RWPE1 (cell line): ENCODE data around the gene SELENOO.
"Not testable (repeated sequence)": the region's sequence is repeated elsewhere in the genome, so short reads cannot be mapped to it uniquely, and the experiment has no call there.

ENCODE experiments used
- CTCF ChIA-PET: fragments of 350-600 bp; sonication (Branson Sonifier 250); formaldehyde crosslinking; extraction: SDS; loops from one replicate; lab custom pipeline; 2021; lab: Yijun Ruan, JAX
- POLR2A ChIA-PET: fragments of 400-600 bp; formaldehyde crosslinking; extraction: SDS; loops from one replicate; lab custom pipeline; 2020; ENCODE audit warnings: antibody characterized with exemption; ENCODE audit not compliant: low non-redundant PET; lab: Yijun Ruan, JAX
- DNase-seq: peaks from one replicate; pipeline ENCODE4 v3.0.0; 2012; ENCODE audit warnings: low spot score
- H3K27ac ChIP-seq: fragments of 450-650 bp; 2 replicates; pipeline ENCODE4 v1.5.1; 2017
- CTCF ChIP-seq: fragments of 450-650 bp; conservative IDR thresholded peaks from 2 replicates; pipeline ENCODE4 v1.5.1; 2017; ENCODE audit warnings: low read depth, mild to moderate bottlenecking

The SELENOO gene

GRCh38 chr22:50160947-50161346 lies 39.9 kb upstream of the SELENOO start:
- TF ChIP-seq CTCF, result no peak
- ChIA-PET POLR2A (no interaction called here), CTCF (no interaction called here)
- no peak for DNase-seq
- no peak overlapping the region for H3K27ac ChIP-seq

DNA sequence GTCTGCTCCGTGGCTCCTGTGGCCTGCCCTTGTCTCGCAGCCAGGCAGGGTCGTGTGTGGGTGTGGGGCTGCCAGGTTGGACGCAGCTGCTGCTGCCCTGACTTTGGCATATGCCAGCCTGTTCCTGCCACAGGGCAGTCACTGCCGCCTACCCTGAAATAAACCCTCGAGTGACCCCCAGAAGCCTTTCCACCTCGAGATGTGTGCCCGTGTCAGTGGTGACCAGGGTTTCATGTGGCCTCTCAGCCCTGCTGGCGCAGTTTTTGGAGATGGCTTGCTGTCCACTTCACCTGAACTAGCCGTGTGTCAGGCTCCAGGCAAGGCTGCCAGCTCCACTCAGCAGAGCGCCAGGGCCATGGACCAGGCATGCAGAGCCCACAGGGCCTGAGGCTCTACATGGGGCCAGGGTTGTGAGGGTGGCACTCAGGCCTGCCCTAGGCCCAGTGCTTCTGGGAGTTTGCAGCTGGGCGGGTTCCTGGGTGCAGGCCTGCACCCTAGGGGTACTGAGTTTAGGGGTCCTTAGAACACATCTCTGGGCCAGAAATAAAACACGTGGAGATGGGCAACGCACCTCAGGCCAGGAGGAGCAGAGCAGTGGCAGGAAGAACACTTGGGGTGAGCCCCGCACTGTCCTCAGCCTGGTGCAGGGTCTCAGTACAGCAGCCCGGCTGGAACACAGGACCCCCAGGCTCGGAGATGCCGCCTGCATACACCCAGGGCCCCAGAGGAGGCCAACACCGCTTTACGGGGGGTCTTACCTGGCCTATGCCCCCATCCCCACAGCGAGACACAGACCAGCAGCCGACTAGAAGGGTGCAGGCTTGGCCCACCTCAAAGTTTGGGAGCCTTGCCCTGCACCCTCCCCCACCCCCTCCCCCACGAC lies 39.1 kb upstream of the SELENOO start:
- CTCF ChIA-PET, result no interaction called here
- no peak for DNase-seq
- H3K27ac ChIP-seq, result no peak overlapping the region
- TF ChIP-seq CTCF, result no peak
- POLR2A ChIA-PET, result no interaction called here

DNA sequence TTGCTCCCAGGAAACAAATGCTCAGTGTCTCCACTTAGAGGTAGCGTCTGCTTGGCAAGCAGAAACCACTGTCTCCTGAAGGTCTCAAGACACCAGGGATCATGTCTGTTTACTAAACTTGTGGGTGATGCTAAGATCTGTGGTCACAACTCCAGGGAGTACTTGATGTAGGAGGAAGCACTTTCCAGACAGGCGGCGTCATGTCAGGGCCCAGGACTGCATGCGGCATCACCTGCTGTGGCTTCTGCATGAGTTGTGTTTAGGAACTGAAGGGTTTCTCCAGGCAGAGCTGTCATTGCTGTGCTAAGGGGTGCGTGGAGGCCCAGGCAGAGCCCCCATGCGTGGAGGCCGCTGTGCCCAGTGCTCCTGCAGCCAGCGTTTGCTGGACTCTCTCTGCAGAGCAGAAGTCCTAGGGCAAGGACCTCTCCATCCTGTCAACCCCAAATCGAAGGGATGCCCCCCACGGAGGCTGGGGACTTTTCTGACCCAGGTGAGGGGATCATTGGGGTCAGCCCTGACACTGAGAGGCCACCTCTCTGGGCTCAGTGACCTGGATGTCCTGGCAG lies 38.3 kb upstream of the SELENOO start:
- H3K27ac ChIP-seq, result no peak overlapping the region
- POLR2A ChIA-PET, result no interaction called here
- TF ChIP-seq CTCF, result no peak
- CTCF ChIA-PET, result no interaction called here
- no peak for DNase-seq

DNA sequence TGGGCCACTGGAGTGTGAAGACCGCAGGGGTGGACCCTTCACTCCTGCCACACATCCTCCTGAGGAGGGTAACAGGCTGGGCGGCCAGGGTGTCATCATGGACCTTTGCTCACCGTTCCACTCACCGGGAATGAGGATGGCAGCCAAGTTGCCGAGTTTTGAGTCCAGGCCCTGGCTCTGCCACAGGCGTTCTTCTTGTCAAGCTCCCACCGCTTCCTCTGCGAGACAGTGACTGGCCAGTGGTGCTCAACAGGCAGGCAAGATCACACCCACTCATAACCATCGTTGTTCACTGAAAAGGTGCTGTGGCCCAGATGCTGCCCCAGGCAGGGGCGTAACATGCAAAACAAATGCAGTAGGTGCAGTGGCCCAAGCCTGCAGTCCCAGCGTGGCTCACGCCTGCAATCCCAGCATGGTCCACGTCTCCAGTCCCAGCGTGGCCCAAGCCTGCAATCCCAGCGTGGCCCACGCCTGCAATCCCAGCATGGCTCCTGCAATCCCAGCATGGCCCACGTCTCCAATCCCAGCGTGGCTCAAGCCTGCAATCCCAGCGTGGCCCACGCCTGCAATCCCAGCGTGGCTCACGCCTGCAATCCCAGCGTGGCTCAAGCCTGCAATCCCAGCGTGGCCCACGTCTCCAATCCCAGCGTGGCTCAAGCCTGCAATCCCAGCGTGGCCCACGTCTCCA lies 35.2 kb upstream of the SELENOO start:
- ChIA-PET CTCF (no interaction called here), POLR2A (no interaction called here)
- H3K27ac ChIP-seq, result no peak overlapping the region
- no peak for TF ChIP-seq CTCF
- DNase-seq, result no peak

- no peak for DNase-seq
Observed at GRCh38 chr22:50167689-50168489, 32.9 kb upstream of the SELENOO start.

GRCh38 chr22:50168490-50169180 lies 32.2 kb upstream of the SELENOO start:
- H3K27ac ChIP-seq, DNase-seq, CTCF ChIA-PET, POLR2A ChIA-PET: not testable (repeated sequence)

More at GRCh38 chr22:50167689-50168489, 32.9 kb upstream of the SELENOO start:
- CTCF ChIA-PET, result no interaction called here
- POLR2A ChIA-PET, result no interaction called here
- H3K27ac ChIP-seq, result no peak overlapping the region
- no peak for TF ChIP-seq CTCF
